ENCODE data around the gene METTL25. TPM values are rescaled to one million over a fixed set of nuclear protein-coding genes. Genes with fewer than 3 reads are reported as not detected.

Gene METTL25
- total RNA-seq, 2 experiments from 2014 or later = 8.0 to 12.5 TPM

DNA sequence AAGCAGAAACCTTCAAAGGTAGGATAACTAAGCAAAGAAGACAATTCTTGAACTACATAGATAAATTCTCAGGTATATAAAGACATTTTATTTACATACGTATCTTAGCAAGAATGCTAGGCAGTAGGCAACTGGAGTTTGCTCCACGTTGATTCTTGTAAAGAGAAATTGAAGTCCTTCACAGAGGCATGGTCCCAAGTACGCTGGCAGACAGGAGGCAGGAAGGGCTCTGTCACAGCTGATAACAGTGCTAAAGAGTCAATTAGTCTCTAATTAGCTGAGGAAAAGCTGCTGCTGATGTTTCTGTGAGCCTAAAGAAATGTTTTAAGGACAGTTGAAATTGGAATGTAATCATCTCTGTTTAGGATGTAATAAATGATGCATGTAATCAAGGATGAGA is 146.8 kb downstream of the METTL25 start:
- ChIA-PET POLR2A (no interaction called here), CTCF (ENCODE audit: unreplicated experiment) (no interaction called here)
- Histone ChIP-seq H2AFZ (ENCODE audit: low read length) (no peak overlapping the region), H3K27ac (ENCODE audit: low read depth, low read length, poor library complexity, severe bottlenecking) (no peak overlapping the region), H3K4me3 (ENCODE audit: low read depth, low read length, poor library complexity, severe bottlenecking) (no peak overlapping the region), H3K4me1 (ENCODE audit: insufficient read depth, low read length, poor library complexity, severe bottlenecking) (no peaks in the 10 kb centered on the region), H4K20me1 (ENCODE audit: insufficient read depth, low read length) (no peaks in the 10 kb centered on the region), H3K4me2 (ENCODE audit: low read length) (no peak overlapping the region), H3K9me3 (ENCODE audit: low read length) (no peaks in the 10 kb centered on the region), H3K36me3 (ENCODE audit: insufficient read depth, low read length) (no peaks in the 10 kb centered on the region), H3K9me2 (ENCODE audit: insufficient read depth, low read length) (no peaks in the 10 kb centered on the region), H3K79me2 (ENCODE audit: insufficient read depth, low read depth, low read length) (no peaks in the 10 kb centered on the region)
- DNase-seq (ENCODE audit: low spot score) = no peak
- intact Hi-C loops (cut with micrococcal nuclease; ENCODE audit: unreplicated experiment) = no loop called here
- no TSS peak for BruUV-seq (replicated peaks)
- no peak for TF ChIP-seq EZH2phosphoT487 (IDR thresholded peaks at IDR 0.05; ENCODE audit: borderline replicate concordance, low read depth, low read length)
- TF ChIP-seq, protein P1, sequence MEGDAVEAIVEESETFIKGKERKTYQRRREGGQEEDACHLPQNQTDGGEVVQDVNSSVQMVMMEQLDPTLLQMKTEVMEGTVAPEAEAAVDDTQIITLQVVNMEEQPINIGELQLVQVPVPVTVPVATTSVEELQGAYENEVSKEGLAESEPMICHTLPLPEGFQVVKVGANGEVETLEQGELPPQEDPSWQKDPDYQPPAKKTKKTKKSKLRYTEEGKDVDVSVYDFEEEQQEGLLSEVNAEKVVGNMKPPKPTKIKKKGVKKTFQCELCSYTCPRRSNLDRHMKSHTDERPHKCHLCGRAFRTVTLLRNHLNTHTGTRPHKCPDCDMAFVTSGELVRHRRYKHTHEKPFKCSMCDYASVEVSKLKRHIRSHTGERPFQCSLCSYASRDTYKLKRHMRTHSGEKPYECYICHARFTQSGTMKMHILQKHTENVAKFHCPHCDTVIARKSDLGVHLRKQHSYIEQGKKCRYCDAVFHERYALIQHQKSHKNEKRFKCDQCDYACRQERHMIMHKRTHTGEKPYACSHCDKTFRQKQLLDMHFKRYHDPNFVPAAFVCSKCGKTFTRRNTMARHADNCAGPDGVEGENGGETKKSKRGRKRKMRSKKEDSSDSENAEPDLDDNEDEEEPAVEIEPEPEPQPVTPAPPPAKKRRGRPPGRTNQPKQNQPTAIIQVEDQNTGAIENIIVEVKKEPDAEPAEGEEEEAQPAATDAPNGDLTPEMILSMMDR (conservative IDR thresholded peaks at IDR 0.05; ENCODE audit: low read length) = no peak

DNA sequence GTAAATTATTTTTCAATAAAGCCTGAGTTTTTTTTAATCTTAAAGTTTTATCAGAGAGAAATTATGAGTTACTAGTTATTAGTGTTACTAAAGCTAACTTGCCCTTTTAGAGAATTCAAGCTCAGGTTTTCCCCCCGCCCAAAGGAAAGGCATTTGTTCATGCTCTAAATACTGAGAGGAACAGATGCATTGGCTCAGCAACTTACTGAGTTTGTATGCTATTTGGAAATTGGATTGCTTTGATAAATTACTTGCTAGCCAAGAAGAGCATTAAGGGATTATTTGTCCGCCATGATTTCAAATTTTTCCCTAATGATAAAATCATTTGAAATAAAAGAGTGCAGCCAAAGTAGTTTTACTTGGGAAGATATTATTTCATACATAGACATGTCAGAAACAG is 149.4 kb downstream of the METTL25 start:
- no peaks in the 10 kb centered on the region for H3K9me2 ChIP-seq (ENCODE audit: insufficient read depth, low read length)
- no peaks in the 10 kb centered on the region for H3K36me3 ChIP-seq (ENCODE audit: insufficient read depth, low read length)
- H3K27ac ChIP-seq (ENCODE audit: low read depth, low read length, poor library complexity, severe bottlenecking) = no peak overlapping the region
- no peaks in the 10 kb centered on the region for H3K9me3 ChIP-seq (ENCODE audit: low read length)
- intact Hi-C loops (cut with micrococcal nuclease; ENCODE audit: unreplicated experiment) = no loop called here
- H3K79me2 ChIP-seq (ENCODE audit: insufficient read depth, low read depth, low read length) = no peaks in the 10 kb centered on the region
- H2AFZ ChIP-seq (ENCODE audit: low read length) = no peak overlapping the region
- no peak for DNase-seq (ENCODE audit: low spot score)
- no TSS peak for BruUV-seq (replicated peaks)
- CTCF ChIA-PET (ENCODE audit: unreplicated experiment) = no interaction called here
- TF ChIP-seq, protein P1 (conservative IDR thresholded peaks at IDR 0.05; ENCODE audit: low read length) = no peak
- TF ChIP-seq EZH2phosphoT487 (IDR thresholded peaks at IDR 0.05; ENCODE audit: borderline replicate concordance, low read depth, low read length) = no peak
- H3K4me1 ChIP-seq (ENCODE audit: insufficient read depth, low read length, poor library complexity, severe bottlenecking) = no peaks in the 10 kb centered on the region
- POLR2A ChIA-PET = no interaction called here
- no peaks in the 10 kb centered on the region for H4K20me1 ChIP-seq (ENCODE audit: insufficient read depth, low read length)
- H3K4me3 ChIP-seq (ENCODE audit: low read depth, low read length, poor library complexity, severe bottlenecking) = no peak overlapping the region
- no peak overlapping the region for H3K4me2 ChIP-seq (ENCODE audit: low read length)

DNA sequence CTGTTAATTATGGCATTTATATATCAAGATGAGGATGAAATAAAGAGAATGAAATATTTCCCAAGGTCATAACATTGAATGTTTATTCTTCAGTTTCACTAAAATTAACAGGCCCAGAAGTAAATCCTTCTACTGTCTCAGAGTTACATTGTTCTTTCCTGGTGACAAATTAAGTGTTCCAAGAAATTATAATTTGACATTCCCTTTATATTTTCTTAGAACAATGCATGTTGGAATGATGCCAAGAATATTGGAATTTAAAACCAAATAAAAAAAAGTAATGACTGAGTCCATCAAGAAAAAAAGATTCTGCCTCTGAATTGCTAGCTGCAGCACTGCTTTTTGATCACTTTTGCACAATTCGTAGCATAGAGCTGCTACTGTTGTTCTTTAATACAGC is 152.1 kb downstream of the METTL25 start:
- Histone ChIP-seq H3K9me3 (ENCODE audit: low read length) (no peaks in the 10 kb centered on the region), H3K4me1 (ENCODE audit: insufficient read depth, low read length, poor library complexity, severe bottlenecking) (no peaks in the 10 kb centered on the region), H3K9me2 (ENCODE audit: insufficient read depth, low read length) (no peaks in the 10 kb centered on the region), H3K4me2 (ENCODE audit: low read length) (no peak overlapping the region), H3K27ac (ENCODE audit: low read depth, low read length, poor library complexity, severe bottlenecking) (no peak overlapping the region), H3K36me3 (ENCODE audit: insufficient read depth, low read length) (no peaks in the 10 kb centered on the region), H3K79me2 (ENCODE audit: insufficient read depth, low read depth, low read length) (no peaks in the 10 kb centered on the region), H4K20me1 (ENCODE audit: insufficient read depth, low read length) (no peaks in the 10 kb centered on the region), H3K4me3 (ENCODE audit: low read depth, low read length, poor library complexity, severe bottlenecking) (no peak overlapping the region), H2AFZ (ENCODE audit: low read length) (no peak overlapping the region)
- DNase-seq (ENCODE audit: low spot score) = no peak
- TF ChIP-seq, protein P1 (conservative IDR thresholded peaks at IDR 0.05; ENCODE audit: low read length) = no peak
- TF ChIP-seq EZH2phosphoT487 (IDR thresholded peaks at IDR 0.05; ENCODE audit: borderline replicate concordance, low read depth, low read length) = no peak
- ChIA-PET CTCF (ENCODE audit: unreplicated experiment) (no interaction called here), POLR2A (interaction anchor here (0.7 kb wide), 1 partner anchor 26 kb away, joined by 3 read pairs; no protein-coding TSS in a partner anchor)
- intact Hi-C loops (cut with micrococcal nuclease; ENCODE audit: unreplicated experiment) = no loop called here
- no TSS peak for BruUV-seq (replicated peaks)
